Keratinocyte (primary cell): Measurements from ENCODE around the gene MAP4K2. TPM values are rescaled to one million over a fixed set of nuclear protein-coding genes. Genes with fewer than 3 reads are reported as not detected.

Experiments
- DNase-seq: peaks from one replicate; pipeline ENCODE4 v3.0.0-alpha.2; 2011; ENCODE audit warnings: low read depth, missing footprints, low spot score
- FAIRE-seq: peaks from 2 replicates; lab custom pipeline; 2011; peaks lifted over from hg19 to GRCh38; lab: Jason Lieb, UNC
- H2AFZ ChIP-seq: 2 replicates; pipeline ENCODE4 v1.6.0; 2012; ENCODE audit warnings: low read length, control low read depth, inconsistent platforms; ENCODE audit not compliant: control insufficient read depth
- H3K27ac ChIP-seq: 2 replicates; pipeline ENCODE4 v1.5.1; 2011; ENCODE audit warnings: low read length; ENCODE audit not compliant: control insufficient read depth, insufficient read depth
- H3K27me3 ChIP-seq: 3 replicates; pipeline ENCODE4 v1.6.0; 2011; ENCODE audit warnings: low read length; ENCODE audit not compliant: control insufficient read depth, insufficient read depth; ENCODE audit errors: extremely low read depth
- H3K36me3 ChIP-seq, 2 experiments: 2 replicates in 1 of 2; 3 replicates in 1 of 2; pipeline ENCODE4 v1.5.1; 2011; ENCODE audit warnings: low read length in 2 of 2, mild to moderate bottlenecking in 1 of 2; ENCODE audit not compliant: control insufficient read depth in 2 of 2, insufficient read depth in 2 of 2; ENCODE audit errors: extremely low read depth in 1 of 2
- H3K4me1 ChIP-seq: 3 replicates; pipeline ENCODE4 v1.5.1; 2011; ENCODE audit warnings: low read length; ENCODE audit not compliant: control insufficient read depth, insufficient read depth; ENCODE audit errors: extremely low read depth
- H3K4me2 ChIP-seq: 3 replicates; pipeline ENCODE4 v1.6.0; 2011; ENCODE audit warnings: low read depth, low read length; ENCODE audit not compliant: control insufficient read depth, insufficient read depth; ENCODE audit errors: extremely low read depth
- H3K4me3 ChIP-seq, 3 experiments: fragments of 200-600 bp in 1 of 3; sonication (generic) in 1 of 3; 2 replicates in 2 of 3; 3 replicates in 1 of 3; pipeline ENCODE4 v1.5.1; 2011 to 2016; ENCODE audit warnings: low read length in 3 of 3, mild to moderate bottlenecking in 3 of 3, control low read depth in 2 of 3, inconsistent platforms in 1 of 3, low read depth in 1 of 3, mixed read lengths in 1 of 3, mixed run types in 1 of 3, moderate library complexity in 1 of 3; ENCODE audit not compliant: control insufficient read depth in 2 of 3, insufficient read depth in 2 of 3; ENCODE audit errors: extremely low read depth in 1 of 3
- H3K79me2 ChIP-seq: 2 replicates; pipeline ENCODE4 v1.6.0; 2012; ENCODE audit warnings: low read length; ENCODE audit not compliant: control insufficient read depth, insufficient read depth
- H3K9ac ChIP-seq: 3 replicates; pipeline ENCODE4 v1.6.0; 2011; ENCODE audit warnings: low read length; ENCODE audit not compliant: control insufficient read depth, insufficient read depth; ENCODE audit errors: extremely low read depth
- H3K9me1 ChIP-seq: 3 replicates; pipeline ENCODE4 v1.6.0; 2011; ENCODE audit warnings: low read length; ENCODE audit not compliant: control insufficient read depth, insufficient read depth; ENCODE audit errors: extremely low read depth
- H3K9me3 ChIP-seq: 2 replicates; pipeline ENCODE4 v1.5.1; 2012; ENCODE audit warnings: low read depth, low read length; ENCODE audit not compliant: control insufficient read depth
- H4K20me1 ChIP-seq: 3 replicates; pipeline ENCODE4 v1.6.0; 2011; ENCODE audit warnings: low read length; ENCODE audit not compliant: control insufficient read depth, insufficient read depth; ENCODE audit errors: extremely low read depth
- EZH2 ChIP-seq: IDR thresholded peaks from one replicate; pipeline ENCODE4 v1.6.1; 2012; ENCODE audit warnings: inconsistent platforms, mild to moderate bottlenecking, low read length, moderate library complexity
- dilution Hi-C: fragments of 300-500 bp; cut with MboI; formaldehyde crosslinking; loops from one replicate; pipeline ENCODE4 v1.7.0; 2020; ENCODE audit warnings: low sequenced_read_pairs; ENCODE audit not compliant: extremely low pct_ligation_motif_present
- polyA plus RNA-seq, 5 experiments: library from polyadenylated mRNA; depleted of rRNA in 3 of 5; stranded (reverse) in 3 of 5; stranded (forward) in 1 of 5; unstranded in 1 of 5; fragments of >200 nt; gene quantifications; 1 replicate in 1 of 5; 2 replicates in 3 of 5; 3 replicates in 1 of 5; pipeline versions ENCODE4 v1.2.1 to v1.2.3, GENCODE V29; 2011 to 2012; ENCODE audit warnings: missing spikeins in 2 of 5, low read depth in 1 of 5, low replicate concordance in 1 of 5
- TF ChIP-seq, protein P1 (sequence below), 3 experiments: IDR thresholded peaks in 1 of 3; conservative IDR thresholded peaks in 1 of 3; optimal IDR thresholded peaks in 1 of 3; 2 replicates in 2 of 3; 3 replicates in 1 of 3; pipeline versions ENCODE3 to v1.5.1; 2011; ENCODE audit warnings: low read length in 3 of 3, mild to moderate bottlenecking in 3 of 3, moderate library complexity in 2 of 3, control low read depth in 1 of 3, inconsistent platforms in 1 of 3; ENCODE audit not compliant: insufficient read depth in 2 of 3; ENCODE audit errors: extremely low read depth in 1 of 3

The MAP4K2 gene
- polyA plus RNA-seq, 1 donor (not counting 4 experiments of a cell fraction or from before 2014, with no cell fraction given): 6.7 TPM

DNA sequence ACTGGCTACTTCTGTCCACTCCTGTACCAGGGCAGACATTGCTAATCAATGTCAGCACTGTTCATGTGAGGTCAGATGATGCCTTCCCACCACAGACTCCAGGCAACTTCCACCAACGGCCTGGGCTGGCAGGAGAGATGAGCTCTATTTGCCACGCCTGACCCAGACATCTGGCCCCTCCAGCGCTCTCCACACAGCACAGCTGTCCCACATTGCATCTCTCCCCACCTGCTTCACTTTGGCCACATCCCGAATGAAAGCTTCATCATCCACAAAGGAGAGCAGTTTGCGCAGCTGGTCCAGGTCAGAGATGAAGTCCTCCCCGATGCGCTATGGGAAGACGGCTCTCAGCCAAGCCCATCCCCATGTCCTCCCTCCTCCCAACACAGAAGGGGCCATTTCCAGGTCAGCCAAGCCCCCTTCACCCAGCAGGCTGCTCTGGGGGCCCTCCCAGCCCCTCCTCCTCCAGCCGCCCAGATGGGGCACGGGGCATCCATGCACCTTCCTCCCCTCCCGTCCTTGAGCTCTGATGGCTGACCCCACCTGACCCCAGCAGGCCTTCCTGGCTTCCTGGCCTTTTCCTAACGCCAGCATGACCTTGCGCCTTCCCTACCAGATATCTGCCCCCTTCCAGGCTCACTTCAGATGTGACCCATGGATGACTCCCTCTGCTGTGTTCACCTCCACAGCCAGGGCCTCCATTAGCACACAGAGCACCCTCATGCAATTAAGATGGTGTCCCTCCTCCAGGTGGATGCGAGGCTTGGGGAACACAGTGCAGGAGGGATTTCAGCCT is 50.6 kb downstream of the MAP4K2 start:
- Histone ChIP-seq H3K4me1 (peaks cover 6% of the 10 kb centered on the region), H3K27ac (no peak overlapping the region), H3K79me2 (no peaks in the 10 kb centered on the region), H3K36me3 (no peaks in the 10 kb centered on the region), H3K9ac (no peak overlapping the region), H3K9me3 (no peaks in the 10 kb centered on the region), H3K4me2 (no peak overlapping the region), H3K27me3 (no peaks in the 10 kb centered on the region), H2AFZ (no peak overlapping the region), H3K9me1 (no peaks in the 10 kb centered on the region), H4K20me1 (no peaks in the 10 kb centered on the region), H3K4me3 (no peak overlapping the region)
- FAIRE-seq: no peak
- TF ChIP-seq, protein P1, sequence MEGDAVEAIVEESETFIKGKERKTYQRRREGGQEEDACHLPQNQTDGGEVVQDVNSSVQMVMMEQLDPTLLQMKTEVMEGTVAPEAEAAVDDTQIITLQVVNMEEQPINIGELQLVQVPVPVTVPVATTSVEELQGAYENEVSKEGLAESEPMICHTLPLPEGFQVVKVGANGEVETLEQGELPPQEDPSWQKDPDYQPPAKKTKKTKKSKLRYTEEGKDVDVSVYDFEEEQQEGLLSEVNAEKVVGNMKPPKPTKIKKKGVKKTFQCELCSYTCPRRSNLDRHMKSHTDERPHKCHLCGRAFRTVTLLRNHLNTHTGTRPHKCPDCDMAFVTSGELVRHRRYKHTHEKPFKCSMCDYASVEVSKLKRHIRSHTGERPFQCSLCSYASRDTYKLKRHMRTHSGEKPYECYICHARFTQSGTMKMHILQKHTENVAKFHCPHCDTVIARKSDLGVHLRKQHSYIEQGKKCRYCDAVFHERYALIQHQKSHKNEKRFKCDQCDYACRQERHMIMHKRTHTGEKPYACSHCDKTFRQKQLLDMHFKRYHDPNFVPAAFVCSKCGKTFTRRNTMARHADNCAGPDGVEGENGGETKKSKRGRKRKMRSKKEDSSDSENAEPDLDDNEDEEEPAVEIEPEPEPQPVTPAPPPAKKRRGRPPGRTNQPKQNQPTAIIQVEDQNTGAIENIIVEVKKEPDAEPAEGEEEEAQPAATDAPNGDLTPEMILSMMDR (optimal IDR thresholded peaks at IDR 0.05 in 1 of 3, IDR thresholded peaks at IDR 0.05 in 1 of 3, conservative IDR thresholded peaks at IDR 0.05 in 1 of 3; ENCODE audit: extremely low read depth in 1 of 3, insufficient read depth in 2 of 3, low read length in 3 of 3): no peak
- no peak for DNase-seq
- dilution Hi-C loops: no loop called here

DNA sequence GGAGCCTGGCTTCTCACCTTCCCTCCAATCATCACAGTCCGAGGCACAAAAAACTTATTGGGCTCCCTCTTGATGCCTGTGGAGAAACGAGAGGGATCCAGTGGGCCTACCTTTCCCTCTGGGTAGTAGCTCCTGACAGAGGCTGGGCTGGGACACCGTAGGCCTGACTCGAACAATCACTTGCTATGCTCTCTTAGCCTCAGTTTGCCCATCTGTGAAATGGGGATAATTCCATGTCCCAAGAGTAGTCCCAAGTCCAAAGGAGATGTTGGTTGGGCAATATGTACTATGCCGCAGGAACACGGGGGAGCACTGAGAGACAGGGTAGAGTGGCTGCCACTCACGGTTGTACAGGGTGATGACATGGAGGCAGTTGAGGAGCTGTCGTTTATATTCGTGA is 51.4 kb downstream of the MAP4K2 start:
- Histone ChIP-seq H3K27ac (no peak overlapping the region), H3K4me1 (peaks cover 6% of the 10 kb centered on the region), H3K4me3 (no peak overlapping the region), H3K36me3 (no peaks in the 10 kb centered on the region), H3K9me3 (no peaks in the 10 kb centered on the region), H3K79me2 (no peaks in the 10 kb centered on the region), H3K9me1 (no peaks in the 10 kb centered on the region), H3K27me3 (peaks cover 4% of the 10 kb centered on the region), H2AFZ (no peak overlapping the region), H3K4me2 (no peak overlapping the region), H4K20me1 (no peaks in the 10 kb centered on the region), H3K9ac (no peak overlapping the region)
- TF ChIP-seq, protein P1 (optimal IDR thresholded peaks at IDR 0.05 in 1 of 3, IDR thresholded peaks at IDR 0.05 in 1 of 3, conservative IDR thresholded peaks at IDR 0.05 in 1 of 3; ENCODE audit: extremely low read depth in 1 of 3, insufficient read depth in 2 of 3, low read length in 3 of 3): no peak
- TF ChIP-seq EZH2: no peak
- FAIRE-seq (no peak), DNase-seq (no peak)
- dilution Hi-C loops: no loop called here
